GM21717 (cell line): ENCODE measurements around the gene STX8.

Source experiments
- ATAC-seq: cut with Tn5 transposase; IDR thresholded peaks from one replicate; pipeline ENCODE4 v1.9.1; 2021; ENCODE audit warnings: mild to moderate bottlenecking, moderate library complexity; ENCODE audit not compliant: unreplicated experiment

The STX8 gene

DNA sequence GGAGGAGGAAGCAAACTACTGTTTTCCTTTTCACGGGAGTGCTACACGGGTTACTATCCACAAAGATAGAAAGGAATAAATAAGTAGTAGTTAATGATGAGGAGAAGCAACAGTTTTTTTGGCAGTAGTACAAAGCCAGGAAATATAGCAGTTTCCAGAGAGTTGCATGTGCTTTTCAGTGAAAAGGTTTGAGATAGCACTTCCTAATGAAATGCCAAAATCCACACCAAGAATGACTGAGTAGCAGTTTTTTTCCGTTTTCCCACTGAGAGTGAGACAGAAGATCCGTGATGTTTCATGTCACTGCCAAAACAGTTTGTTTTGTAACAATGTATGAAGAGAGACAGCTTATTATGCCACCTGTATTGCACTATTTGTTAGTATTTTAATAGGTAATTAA lies 129.1 kb downstream of the STX8 start:
- no peak for ATAC-seq

DNA sequence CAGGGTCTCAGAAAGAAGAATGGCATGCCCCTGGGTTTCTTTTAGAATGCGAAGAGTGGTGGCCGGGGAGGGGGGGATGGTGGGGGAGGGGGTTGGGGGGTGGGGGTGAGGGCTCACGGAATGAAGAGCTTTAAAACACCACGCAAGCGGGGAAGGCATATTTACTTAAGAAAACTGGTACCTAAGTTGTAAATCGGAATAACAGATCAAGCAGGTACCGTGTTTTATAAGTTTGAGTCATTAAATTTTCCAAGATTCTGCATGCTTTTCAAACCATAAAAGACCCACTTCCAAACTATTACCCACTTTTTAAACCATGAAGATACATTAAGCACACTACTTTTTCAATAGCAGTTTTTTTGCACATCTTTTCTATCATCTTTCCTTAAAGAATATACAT lies 130.2 kb downstream of the STX8 start:
- ATAC-seq: no peak

DNA sequence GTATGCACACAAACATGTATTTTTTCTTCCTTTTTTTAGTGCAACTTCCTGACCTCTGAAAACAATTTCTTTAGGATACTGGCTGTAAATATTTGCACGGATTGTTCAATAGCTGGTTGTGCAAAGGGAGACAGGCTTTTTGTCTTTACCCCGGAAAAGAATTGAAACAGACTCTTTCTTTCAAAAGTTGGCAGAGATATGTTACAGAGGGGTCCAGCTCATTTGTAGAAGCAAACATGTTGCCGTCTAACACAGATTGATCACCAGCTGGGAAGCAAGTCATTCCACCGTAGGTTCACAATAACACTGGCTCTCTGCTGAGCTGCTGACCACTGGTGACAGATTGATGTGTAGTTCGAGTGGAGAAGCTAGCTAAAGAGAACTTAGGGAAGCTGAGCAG lies 130.9 kb downstream of the STX8 start:
- ATAC-seq: no peak

DNA sequence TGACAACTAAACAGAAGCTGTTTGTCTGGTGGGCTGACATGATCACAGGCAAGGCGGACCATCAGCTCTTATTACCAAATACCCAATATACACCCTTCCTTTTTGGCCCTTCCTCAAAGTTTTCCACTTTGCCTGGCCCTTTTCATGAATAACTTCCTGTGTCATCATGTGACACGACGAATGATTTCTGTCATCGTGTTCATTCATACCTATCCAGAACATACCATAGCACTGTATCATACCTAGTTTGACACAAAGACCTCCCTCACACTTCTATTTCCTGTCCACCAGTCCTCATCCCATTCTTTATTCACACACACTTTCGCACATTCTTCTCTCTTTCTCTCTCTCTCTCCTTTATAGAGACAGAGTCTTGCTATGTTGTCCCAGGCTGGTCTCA lies 131.8 kb downstream of the STX8 start:
- no peak for ATAC-seq

DNA sequence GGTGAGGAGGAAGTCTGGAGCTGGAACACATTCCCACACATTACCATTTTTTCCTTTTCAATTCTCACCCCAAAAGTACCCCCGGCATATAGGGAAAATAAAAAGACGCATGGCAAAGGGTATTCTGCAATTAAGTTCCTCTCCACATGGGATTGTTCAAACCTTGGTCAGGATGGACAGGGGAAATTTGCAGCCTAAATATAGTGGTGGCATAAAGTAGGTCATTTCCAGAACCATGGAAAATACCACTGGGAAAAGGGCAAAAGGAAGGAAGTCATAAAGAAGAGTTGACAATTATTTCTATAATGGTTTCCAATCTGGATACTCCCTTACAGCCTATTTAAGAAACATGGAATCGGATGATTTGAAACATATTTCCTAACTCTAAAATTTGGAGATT lies 135.8 kb downstream of the STX8 start:
- ATAC-seq: no peak

DNA sequence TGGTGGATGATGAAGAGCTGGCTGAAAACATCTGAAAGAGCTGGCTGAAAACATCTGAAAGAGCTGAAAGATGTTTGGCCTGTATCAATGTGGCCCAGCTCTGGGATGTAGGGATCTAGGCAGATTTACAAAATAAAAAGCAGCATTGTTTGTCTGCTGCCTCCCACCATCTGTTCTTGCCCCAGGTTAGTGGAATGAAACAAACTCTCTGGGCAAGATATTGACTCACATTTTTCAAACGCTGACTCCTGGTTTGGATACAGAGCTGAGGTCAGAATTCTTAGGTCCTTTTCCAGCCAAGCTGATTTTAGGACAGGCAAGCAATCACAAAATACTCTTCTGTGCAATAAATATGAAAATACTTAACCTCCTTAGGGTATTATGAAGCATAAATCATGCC lies 139.0 kb downstream of the STX8 start:
- no peak for ATAC-seq

DNA sequence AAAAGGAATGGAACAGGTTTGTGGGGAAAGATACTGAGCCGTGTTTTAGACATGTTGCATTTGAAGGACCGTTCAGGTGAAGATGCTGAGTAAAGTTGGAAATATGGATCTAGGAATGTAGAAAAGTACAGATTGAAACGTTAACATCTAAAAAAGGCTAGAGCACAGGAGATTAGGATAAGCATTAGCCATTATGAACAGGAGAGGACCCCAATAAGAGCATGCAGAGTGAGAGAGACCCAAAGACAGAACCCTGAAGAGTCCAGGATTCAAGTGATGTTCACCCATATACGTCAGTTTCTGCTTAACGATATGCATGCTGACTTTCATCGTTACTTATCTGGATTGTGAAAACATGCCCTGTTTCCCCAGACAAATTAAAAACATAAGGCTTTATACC lies 140.5 kb downstream of the STX8 start:
- ATAC-seq: no peak

DNA sequence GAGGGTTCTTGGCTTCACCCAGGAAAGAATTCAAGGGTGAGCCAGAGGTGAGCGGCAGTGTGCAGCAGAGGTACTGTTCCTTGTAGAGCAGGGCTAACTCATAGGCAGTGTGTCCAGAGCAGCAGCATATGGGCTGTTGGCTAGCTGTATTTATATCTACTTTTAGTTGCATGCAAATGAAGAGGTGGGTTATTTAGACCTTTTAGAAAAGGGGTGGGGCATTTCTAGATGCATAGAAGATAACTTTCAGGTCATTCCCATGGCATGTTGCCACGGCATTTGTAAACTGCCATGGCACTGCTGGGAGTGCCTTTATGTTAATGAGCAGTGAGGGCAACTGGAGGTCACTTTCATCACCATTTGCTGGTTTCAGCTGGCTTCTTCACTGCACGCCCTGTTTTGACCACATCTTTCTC lies 141.0 kb downstream of the STX8 start:
- no peak for ATAC-seq

DNA sequence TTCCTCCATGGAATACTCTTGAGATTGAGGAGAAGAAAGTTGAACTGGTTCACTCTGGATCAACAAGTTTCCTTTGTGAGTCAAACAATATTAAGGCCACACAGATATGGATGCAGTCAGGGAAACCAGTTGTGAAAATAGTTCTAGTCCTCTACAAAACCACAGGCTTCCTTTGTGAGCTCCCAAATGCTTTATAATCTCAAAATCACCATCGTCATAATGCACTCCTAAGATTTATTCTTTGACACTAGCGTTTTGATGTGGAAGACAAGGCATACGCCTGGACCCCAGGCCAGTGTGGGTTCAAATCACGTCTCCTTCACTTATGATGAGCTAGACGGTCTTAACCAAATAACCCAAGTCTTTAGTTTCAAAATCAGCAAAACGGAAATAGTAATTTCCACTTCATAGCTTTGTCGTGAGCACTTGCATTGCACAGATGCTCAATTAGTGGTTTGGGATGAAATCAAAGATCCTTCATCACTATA lies 142.6 kb downstream of the STX8 start:
- ATAC-seq: no peak

DNA sequence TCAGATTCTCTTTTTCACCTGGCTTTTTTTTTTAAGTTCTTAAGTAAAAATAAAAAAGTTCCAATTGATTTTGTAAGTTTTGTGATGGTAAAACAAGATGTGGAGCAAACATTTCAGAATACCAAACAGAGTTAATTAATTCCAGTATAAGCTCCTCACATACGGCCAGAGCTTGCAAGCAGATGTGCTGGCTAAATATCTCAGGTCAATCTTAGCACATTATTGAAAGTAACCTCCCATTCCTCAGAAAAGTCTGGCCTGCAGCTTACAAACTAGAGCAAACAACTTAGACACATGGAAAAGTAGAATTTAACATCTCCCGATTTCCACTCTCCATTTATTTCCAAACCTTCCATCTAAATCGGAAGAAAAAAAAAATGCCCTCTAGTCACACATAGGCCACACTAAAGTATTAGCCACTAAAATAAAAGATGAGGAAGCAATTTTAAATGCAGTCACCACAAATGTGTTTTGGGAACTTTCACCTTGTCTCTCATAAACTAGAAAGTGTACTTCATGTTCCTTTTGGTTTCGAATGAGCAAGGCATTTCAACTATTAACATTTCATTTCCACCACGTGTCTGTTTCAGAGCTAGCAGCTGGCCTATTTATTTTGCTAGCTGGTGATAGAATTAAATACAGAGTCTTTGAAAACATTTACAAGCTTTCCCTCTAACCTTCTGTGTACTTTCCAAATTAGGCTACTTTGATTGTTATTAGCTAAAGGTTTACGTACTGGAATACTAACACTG lies 143.3 kb downstream of the STX8 start:
- ATAC-seq: no peak

DNA sequence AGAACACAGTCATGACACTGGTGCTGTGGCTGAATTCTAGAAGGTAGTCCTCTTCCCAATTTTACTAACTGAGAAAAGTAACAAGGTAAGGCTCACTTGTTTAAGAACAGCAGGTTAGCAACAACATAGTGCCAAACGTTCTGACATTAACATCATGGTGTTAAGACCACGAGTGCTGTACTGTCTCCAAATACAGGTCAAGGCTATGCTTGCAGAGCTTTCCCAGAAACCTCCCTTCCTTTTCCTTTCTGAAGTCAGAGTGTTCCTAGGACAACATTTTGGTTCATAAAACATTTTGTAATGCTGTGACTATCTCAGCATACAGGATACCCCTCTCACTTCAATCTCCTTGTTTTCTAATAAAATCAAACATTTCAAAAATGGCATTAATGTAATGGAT lies 144.0 kb downstream of the STX8 start:
- no peak for ATAC-seq

DNA sequence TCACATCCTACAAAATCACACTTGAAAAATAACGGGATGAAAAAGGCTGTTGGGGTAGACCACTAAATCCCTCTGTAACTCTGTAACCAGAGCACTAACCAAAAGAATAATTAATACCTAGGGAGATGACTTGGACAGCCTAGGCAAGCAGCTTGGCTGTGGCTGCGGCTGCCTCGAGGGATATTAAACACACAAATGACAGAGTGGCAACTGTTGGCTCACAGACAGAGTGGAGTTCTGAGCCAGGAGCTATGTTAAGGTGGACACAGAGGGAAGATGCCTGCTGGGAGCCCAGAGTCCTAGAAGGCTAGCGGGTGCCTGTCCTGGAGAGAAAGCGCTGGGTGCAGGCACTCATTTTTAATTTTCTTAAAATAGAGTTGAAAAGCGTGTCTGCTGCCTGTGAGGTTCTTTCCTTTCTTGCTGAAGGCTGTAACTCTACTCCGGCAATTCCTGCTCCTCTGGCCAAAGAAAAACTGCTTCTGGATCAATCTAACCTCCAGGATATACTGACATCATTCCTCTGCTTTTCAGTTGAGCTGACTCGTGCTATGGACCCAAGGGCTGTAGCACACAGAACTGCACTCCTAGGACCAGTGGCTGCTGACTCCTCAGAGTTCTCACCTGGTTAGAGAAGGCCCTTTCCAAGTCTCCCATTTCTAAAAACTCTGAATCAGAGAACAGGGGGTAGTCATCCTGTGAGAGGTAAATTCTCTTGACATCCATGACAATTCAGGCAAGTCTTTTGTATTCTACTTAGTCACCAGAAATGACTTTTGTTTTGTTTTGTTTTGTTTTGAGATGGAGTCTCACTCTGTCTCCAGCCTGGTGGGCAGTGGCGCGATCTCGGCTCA lies 147.9 kb downstream of the STX8 start:
- no peak for ATAC-seq

DNA sequence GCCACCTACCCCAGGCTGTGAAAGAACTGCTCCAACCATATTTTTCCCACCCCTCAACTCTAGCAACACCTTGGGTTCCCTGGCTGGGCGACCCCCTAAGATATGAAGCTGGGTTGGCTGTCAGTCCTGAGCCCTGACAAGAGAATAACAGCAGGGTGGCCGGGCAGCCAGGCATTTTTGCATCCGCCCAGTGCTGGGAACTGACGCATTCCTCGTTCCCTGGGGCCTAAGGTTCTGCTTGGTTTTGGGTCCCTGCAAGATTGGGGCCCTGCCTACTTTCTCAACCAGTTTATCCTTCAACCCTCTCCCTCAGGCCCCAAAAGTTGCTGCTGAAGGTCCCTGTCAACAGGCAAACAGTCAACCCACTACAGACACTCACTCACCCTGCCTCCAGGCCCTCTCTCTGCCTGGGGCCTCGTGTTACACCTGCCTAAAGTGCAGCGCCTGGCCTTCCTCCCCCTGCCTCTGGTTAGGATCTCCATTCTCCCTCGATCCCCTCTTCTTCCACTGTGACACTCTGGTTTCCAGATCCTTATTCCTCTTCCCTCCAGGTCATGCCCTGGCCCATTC lies 151.5 kb downstream of the STX8 start:
- no peak for ATAC-seq

DNA sequence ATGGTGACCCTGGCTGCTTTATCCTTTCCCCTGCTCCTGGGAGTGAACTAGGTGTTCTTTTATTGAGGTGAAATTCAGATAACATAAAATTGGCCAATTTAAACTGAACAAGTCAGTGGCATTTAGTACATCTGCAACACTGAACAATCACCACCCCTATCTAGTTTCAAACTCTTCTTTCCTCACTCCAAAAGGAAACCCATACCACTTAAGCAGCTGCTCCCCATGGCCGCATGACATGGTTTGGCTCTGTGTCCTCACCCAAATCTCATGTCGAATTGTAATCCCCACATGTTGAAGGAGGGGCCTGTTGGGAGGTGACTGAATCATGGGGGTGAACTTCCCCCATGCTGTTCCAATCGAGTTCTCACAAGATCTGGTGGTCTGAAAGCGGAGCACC lies 154.1 kb downstream of the STX8 start:
- no peak for ATAC-seq

DNA sequence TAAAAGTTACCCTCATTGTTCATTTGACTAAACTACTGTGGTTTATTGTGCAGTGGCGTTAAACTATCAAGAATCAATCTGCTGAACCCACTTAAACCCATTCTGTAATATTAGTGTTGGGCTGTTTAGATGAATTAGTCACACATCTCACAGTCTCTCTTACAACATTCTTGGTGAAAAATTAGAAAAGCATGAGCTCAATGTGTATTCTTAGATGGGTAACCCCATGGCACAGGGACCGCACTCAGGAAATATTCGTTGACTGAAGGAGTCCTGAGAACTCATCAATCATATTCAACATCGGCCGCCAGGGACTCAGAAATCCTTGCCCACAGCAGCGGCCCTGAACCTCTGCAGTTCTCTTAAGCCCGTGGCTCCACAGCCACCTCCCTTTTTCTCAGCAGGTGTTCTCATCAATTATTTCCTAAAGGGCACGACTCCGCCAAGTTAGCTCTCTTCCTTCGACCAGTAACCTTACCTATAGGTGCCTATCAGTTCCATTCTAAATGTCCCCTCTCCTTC lies 155.6 kb downstream of the STX8 start:
- ATAC-seq: no peak

DNA sequence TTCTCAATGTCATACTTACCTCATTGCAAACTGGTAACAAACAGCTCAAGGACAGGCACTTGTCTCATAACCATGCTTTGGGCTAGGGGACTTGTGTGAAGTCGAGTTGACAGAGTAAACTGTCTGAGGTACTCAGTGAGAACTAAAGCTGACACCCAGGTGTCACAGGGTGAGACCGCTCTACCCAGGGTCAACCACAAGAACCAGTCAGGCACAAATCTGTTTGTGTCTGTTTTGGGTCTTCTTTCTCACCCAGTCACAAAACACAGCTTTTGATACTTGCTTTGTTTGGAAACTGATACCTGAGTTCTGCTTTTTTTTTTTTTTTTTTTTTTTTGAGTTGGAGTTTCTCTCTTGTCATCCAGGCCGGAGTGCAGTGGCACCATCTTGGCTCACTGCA lies 161.1 kb downstream of the STX8 start:
- ATAC-seq: peak; percentile 97

DNA sequence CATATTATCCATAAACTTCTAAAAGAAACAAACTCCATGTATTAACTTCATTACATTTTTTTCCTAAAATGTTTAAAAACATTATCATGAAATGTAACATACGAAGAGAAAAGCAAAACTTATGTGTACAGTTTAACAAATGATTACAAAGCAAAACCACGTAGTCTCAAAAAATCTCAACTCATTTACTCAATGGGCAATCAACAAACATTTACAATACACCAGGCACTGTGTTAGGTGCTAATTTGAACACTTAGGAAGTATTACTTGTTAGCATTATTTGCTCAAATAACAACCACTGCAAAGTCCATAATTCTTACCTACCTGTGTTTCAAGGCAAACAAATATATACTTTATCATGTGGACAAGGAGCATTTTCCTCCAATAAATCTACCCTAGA lies 164.9 kb downstream of the STX8 start:
- ATAC-seq: no peak

DNA sequence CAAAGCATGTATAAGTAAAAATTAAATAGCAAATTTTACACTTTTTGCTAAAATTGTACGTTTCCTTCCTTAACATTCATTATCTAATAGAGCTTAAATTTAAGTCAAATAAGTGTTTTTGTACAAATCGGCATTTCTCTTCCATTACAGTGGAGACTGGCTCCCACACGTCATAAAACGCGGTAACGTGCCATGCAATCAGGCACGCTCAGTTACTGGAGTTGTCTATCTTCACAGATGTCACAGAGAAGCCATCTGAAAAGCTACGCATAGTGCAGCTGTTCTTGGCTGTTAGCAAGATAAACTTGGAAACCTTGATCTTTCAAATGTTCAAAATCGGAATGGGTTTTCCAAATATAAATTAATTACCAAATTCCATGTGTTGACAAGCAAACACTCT lies 165.3 kb downstream of the STX8 start:
- ATAC-seq: no peak

DNA sequence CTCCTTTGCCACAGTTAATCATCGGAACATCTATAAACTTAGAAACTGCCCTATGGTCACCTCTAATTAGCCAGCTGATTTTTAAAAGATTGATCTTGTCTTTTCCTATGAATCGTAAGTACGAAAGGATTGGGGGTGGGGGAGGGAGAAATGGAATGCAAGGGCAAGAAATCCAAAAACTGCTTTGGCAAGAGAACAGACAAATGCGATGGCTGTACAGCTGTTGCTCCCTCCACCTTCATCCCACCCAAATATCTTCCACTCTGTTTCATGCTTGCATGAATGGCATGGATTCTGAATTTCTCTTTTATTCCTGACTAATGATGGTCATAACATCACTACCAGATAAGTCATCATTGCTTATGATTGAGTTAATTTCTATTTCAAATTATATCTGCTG lies 165.7 kb downstream of the STX8 start:
- ATAC-seq: no peak

DNA sequence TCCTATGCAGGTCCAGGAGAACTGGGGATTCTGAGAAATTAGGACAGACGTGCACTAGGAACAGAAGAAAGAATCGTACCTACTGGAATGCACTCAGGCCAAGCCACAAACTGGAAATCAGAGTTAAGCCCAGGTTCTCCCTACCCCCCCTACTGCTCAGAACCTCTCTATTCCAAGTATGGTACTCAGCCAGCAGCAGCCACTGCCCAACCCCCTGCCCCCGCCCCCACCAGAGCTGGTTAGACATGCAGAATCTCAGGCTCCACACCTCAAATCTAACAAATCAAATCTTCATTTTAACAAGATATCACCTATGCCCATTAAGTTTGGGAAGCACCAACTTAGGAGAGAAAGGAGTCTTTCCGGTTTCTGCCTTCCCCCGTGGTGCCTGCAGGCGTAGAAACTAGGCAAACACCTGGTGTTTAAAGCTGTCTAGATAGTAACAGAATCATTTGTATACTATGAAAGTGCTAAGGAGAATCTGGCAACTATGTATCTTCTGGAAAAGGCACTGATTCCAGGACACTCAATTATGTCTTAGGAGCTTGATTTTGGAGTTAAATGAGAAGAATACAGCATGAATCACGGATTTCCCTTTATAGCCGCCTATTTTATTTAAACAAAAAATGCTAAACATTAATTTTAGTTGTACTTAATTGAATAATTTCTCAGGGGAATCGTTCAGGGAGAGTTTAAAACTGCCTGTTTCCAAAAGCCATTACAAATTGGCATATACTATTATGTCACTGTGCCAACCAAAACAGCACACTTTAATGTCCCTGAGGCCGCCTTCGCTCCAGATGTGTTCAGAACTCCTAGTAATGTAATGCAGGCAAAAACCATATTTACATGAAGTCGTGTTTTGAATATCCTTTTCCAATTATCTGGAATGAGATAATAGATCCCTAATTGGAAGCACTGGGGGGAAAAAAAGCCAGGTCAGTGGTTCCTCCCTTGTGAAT lies 166.5 kb downstream of the STX8 start:
- no peak for ATAC-seq

DNA sequence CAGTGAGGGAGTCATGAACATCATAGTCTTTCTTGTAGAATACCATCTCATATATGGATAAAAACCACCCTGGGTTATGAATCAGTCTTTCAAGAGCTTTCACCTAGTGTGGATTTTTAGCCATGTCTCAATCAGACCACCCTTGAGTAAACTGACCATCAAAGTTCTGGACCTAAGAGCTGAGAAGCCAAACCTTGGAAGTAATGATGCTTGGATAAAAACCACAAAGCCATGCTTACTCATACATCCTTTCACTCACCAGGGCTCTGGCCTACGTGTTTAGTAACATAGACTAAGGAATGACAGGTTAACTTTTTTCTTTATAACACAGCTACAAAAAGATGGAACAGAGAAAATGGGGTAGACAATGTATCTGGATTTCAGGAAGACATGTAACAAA lies 167.2 kb downstream of the STX8 start:
- no peak for ATAC-seq
